GM12878 (cell line): ENCODE results near the gene C7orf33.

ENCODE experiments used
- BACH1 ChIP-seq: fragments of 450-650 bp; IDR thresholded peaks from 2 replicates; pipeline ENCODE4 v1.6.1; 2017; ENCODE audit warnings: mild to moderate bottlenecking, borderline replicate concordance
- CHD2 ChIP-seq: IDR thresholded peaks from 2 replicates; pipeline ENCODE4 v1.6.1; 2011; ENCODE audit warnings: low read depth, low read length, improper control_type of control experiment, borderline replicate concordance
- CREM ChIP-seq: IDR thresholded peaks from 2 replicates; pipeline ENCODE4 v1.6.1; 2014; ENCODE audit warnings: antibody characterized with exemption, low read depth
- MEF2B ChIP-seq: fragments of 450-650 bp; IDR thresholded peaks from 2 replicates; pipeline ENCODE4 v1.6.1; 2018; ENCODE audit warnings: mild to moderate bottlenecking, moderate library complexity; ENCODE audit not compliant: partially characterized antibody, poor library complexity, severe bottlenecking
- POLR2AphosphoS5 ChIP-seq: IDR thresholded peaks from 2 replicates; pipeline ENCODE4 v1.6.1; 2011; ENCODE audit warnings: mild to moderate bottlenecking, low read length, inconsistent platforms
- SP1 ChIP-seq: IDR thresholded peaks from one replicate; pipeline ENCODE4 v1.6.1; 2011; ENCODE audit warnings: low read depth, low read length
- TF ChIP-seq, protein P1 (sequence below), 3 experiments: IDR thresholded peaks in 2 of 3; conservative IDR thresholded peaks in 1 of 3; 2 replicates each; pipeline ENCODE4 v1.5.1; 2011; ENCODE audit warnings: low read depth in 3 of 3, low read length in 3 of 3, mild to moderate bottlenecking in 3 of 3, control low read depth in 2 of 3, moderate library complexity in 2 of 3, inconsistent platforms in 1 of 3, mixed read lengths in 1 of 3; ENCODE audit not compliant: control insufficient read depth in 2 of 3, insufficient read depth in 1 of 3; ENCODE audit errors: extremely low read depth in 1 of 3
- TF ChIP-seq, protein P2 (sequence below): IDR thresholded peaks from 2 replicates; pipeline ENCODE4 v1.6.1; 2012; ENCODE audit warnings: low read depth, low read length, improper control_type of control experiment

DNA sequence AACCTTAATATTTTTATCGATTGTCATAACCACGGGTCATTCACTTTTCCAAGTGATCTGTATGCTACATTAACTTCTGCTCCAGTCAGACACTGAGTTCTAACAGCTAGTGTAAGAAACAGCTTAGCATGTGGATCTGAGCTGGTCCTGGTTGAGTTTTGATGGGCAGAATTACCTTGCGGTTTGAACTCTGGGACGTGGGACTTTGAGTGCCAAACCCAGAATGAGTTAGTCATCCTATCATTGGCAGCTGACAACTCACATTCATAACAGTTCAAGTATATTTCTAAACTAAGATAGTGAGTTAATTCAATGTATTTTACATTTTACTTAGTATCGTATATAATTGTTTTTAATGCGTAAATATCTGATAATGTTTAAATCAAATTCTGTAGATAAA is 43.2 kb downstream of the C7orf33 start:
- TF ChIP-seq CREM: no peak
- TF ChIP-seq POLR2AphosphoS5: no peak
- TF ChIP-seq SP1: no peak
- no peak for TF ChIP-seq BACH1
- TF ChIP-seq, protein P1, sequence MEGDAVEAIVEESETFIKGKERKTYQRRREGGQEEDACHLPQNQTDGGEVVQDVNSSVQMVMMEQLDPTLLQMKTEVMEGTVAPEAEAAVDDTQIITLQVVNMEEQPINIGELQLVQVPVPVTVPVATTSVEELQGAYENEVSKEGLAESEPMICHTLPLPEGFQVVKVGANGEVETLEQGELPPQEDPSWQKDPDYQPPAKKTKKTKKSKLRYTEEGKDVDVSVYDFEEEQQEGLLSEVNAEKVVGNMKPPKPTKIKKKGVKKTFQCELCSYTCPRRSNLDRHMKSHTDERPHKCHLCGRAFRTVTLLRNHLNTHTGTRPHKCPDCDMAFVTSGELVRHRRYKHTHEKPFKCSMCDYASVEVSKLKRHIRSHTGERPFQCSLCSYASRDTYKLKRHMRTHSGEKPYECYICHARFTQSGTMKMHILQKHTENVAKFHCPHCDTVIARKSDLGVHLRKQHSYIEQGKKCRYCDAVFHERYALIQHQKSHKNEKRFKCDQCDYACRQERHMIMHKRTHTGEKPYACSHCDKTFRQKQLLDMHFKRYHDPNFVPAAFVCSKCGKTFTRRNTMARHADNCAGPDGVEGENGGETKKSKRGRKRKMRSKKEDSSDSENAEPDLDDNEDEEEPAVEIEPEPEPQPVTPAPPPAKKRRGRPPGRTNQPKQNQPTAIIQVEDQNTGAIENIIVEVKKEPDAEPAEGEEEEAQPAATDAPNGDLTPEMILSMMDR (IDR thresholded peaks at IDR 0.05 in 2 of 3, conservative IDR thresholded peaks at IDR 0.05 in 1 of 3; ENCODE audit: control insufficient read depth in 2 of 3, extremely low read depth in 1 of 3, insufficient read depth in 1 of 3, low read depth in 3 of 3, low read length in 3 of 3): no peak
- TF ChIP-seq, protein P2, sequence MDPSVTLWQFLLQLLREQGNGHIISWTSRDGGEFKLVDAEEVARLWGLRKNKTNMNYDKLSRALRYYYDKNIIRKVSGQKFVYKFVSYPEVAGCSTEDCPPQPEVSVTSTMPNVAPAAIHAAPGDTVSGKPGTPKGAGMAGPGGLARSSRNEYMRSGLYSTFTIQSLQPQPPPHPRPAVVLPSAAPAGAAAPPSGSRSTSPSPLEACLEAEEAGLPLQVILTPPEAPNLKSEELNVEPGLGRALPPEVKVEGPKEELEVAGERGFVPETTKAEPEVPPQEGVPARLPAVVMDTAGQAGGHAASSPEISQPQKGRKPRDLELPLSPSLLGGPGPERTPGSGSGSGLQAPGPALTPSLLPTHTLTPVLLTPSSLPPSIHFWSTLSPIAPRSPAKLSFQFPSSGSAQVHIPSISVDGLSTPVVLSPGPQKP: no peak
- no peak for TF ChIP-seq MEF2B
- TF ChIP-seq CHD2: no peak
